ENCODE measurements around the gene LRRC55. TPM values are rescaled to one million over a fixed set of nuclear protein-coding genes. Genes with fewer than 3 reads are reported as not detected.

The LRRC55 gene
- total RNA-seq, 1 donor from 2014 or later, result not detected

DNA sequence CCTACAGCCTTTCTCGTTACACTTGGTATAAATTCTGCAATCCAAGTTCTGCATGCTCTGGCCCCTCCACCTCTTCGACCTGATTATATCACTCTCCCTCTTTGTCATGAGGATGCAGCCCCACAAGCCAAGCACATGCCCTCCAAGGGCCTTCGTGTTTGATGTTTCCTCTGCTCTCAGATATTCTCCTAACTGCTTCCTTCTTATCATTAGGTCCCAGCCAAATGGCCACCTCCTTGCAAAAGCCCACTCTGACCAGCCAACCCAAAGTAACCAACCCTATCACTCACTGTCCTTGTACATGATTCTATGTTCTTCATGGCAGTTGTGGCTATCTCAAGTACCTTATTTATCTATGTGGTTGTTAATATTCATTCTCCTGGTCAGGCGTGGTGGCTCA is 38.3 kb upstream of the LRRC55 start:
- Histone ChIP-seq H3K27me3 (no peaks in the 10 kb centered on the region), H3K27ac (no peak overlapping the region), H3K4me1 (no peaks in the 10 kb centered on the region), H3K9me3 (no peaks in the 10 kb centered on the region), H3K4me3 (no peak overlapping the region), H3K36me3 (no peaks in the 10 kb centered on the region)
- TF ChIP-seq, protein P1, sequence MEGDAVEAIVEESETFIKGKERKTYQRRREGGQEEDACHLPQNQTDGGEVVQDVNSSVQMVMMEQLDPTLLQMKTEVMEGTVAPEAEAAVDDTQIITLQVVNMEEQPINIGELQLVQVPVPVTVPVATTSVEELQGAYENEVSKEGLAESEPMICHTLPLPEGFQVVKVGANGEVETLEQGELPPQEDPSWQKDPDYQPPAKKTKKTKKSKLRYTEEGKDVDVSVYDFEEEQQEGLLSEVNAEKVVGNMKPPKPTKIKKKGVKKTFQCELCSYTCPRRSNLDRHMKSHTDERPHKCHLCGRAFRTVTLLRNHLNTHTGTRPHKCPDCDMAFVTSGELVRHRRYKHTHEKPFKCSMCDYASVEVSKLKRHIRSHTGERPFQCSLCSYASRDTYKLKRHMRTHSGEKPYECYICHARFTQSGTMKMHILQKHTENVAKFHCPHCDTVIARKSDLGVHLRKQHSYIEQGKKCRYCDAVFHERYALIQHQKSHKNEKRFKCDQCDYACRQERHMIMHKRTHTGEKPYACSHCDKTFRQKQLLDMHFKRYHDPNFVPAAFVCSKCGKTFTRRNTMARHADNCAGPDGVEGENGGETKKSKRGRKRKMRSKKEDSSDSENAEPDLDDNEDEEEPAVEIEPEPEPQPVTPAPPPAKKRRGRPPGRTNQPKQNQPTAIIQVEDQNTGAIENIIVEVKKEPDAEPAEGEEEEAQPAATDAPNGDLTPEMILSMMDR (IDR thresholded peaks at IDR 0.05), result no peak
- DNase-seq (ENCODE audit: low spot score in 2 of 2), result no peak
- intact Hi-C loops (cut with DNase I), result no loop called here

DNA sequence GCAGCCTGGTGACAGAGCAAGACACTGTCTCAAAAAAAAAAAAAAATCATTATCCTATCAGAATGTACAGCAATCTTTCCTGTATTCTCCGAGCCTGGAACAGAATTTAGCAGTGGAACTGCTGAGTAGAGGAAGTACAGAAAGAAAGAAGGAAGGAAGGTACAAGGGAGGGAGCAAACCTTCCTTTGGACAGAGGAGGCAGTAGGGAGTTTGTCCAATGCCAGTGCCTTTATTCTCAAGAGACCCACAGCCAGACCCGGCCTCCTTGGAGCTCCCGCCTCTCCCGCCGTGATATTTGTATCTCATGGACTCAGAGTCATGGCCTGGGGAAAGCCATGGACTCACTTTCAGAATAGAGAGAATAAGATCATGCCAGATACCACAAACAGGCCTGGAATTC is 37.7 kb upstream of the LRRC55 start:
- Histone ChIP-seq H3K4me1 (no peaks in the 10 kb centered on the region), H3K36me3 (no peaks in the 10 kb centered on the region), H3K9me3 (no peaks in the 10 kb centered on the region), H3K4me3 (no peak overlapping the region), H3K27me3 (no peaks in the 10 kb centered on the region), H3K27ac (no peak overlapping the region)
- DNase-seq (ENCODE audit: low spot score in 2 of 2), result no peak
- TF ChIP-seq, protein P1 (IDR thresholded peaks at IDR 0.05), result no peak
- intact Hi-C loops (cut with DNase I), result no loop called here

DNA sequence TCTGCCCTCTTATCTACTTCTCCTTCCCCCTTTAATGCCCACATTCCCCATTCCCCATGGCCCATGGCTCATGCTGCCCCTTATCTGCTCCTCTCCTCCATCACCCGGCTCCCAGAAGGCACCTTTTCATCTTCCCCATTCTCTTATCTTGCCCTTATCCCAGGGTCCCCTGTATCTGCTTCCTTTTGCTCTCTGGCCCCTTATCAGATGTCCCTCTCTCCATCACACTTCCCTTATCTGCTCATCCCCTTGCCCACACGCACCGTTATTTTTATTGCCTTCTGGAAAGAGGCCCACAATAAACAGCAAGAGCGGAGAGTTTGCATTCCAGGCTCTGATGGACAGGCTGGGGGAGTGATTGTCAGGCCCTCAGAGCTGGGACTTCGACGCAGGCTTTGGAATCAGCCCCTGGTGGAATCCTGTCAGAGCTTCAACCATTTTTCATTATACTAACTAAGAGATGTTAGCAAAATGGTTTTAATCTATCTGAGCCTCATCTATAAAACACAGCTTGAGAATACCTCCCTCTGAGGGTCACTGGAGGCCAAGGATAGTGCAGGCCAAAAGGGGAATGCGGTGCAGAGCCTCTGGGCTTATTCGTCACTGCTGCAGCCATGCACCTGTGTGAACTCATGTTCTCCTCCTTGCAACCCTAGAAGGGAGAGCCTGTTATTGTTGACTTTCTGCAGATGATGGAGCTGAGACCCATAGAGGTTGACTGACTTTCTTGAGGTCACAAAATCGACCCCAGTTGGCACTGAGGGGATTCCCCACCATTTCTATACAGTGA is 37.0 kb upstream of the LRRC55 start:
- TF ChIP-seq, protein P1 (IDR thresholded peaks at IDR 0.05), result no peak

DNA sequence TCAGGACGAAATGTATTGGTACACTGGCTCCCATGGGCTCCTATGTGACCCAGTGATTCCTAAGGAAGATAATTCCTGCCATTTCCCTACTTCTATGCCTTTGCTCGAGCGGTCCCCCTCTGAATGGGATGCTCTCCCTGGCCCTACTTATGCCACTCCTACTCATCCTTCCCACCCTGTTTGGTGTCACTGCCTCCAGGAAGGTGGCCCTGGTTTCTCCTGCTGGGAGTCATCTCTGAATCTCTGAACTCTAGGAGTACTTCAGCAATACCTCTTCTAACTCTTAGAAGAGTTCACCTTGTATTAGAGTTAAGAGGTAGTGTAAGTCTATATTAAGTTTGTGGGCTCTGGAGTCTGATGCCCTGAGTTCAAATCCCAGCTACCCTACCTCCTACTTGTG is 35.5 kb upstream of the LRRC55 start:
- H3K27me3 ChIP-seq, result no peaks in the 10 kb centered on the region
- TF ChIP-seq, protein P1 (IDR thresholded peaks at IDR 0.05), result no peak
- H3K4me3 ChIP-seq, result no peak overlapping the region
- no peaks in the 10 kb centered on the region for H3K4me1 ChIP-seq
- no peaks in the 10 kb centered on the region for H3K9me3 ChIP-seq
- no peak overlapping the region for H3K27ac ChIP-seq
- intact Hi-C loops (cut with DNase I), result no loop called here
- H3K36me3 ChIP-seq, result no peaks in the 10 kb centered on the region
- no peak for DNase-seq (ENCODE audit: low spot score in 2 of 2)

More for the DNA sequence above, 37.0 kb upstream of the LRRC55 start:
- H3K36me3 ChIP-seq, result no peaks in the 10 kb centered on the region
- DNase-seq (ENCODE audit: low spot score in 2 of 2), result no peak
- no peaks in the 10 kb centered on the region for H3K9me3 ChIP-seq
- intact Hi-C loops (cut with DNase I), result no loop called here
- H3K27me3 ChIP-seq, result no peaks in the 10 kb centered on the region
- no peak overlapping the region for H3K4me3 ChIP-seq
- no peaks in the 10 kb centered on the region for H3K4me1 ChIP-seq
- no peak overlapping the region for H3K27ac ChIP-seq

DNA sequence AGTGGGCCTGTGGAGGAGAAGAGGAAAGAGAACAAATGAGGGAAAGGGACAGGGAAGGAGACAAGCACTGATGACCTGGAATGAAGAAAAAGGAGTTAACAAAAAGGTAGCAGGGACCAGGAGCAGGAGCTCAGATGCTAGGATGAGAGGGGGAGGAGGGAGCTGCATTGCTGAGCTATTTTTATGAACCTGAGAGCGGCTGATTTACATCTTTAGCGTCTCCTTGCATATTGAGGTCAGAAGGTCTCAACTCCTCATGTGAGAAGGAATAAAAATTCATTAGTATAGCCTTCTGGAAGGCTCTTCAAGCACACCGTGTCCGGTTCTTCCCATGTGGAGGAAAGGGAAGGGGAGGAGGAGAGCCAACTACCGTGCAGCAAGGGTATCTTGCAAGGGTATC is 33.1 kb upstream of the LRRC55 start:
- intact Hi-C loops (cut with DNase I), result no loop called here
- no peaks in the 10 kb centered on the region for H3K27me3 ChIP-seq

More for the DNA sequence above, 33.1 kb upstream of the LRRC55 start:
- Histone ChIP-seq H3K9me3 (no peaks in the 10 kb centered on the region), H3K36me3 (no peaks in the 10 kb centered on the region), H3K4me1 (no peaks in the 10 kb centered on the region), H3K27ac (no peak overlapping the region), H3K4me3 (no peak overlapping the region)
- DNase-seq (ENCODE audit: low spot score in 2 of 2), result no peak
- TF ChIP-seq, protein P1 (IDR thresholded peaks at IDR 0.05), result no peak
